Measurements from ENCODE around the gene MSI2. TPM values are rescaled to one million over a fixed set of nuclear protein-coding genes. Genes with fewer than 3 reads are reported as not detected.

The MSI2 gene
- total and polyA plus RNA-seq, 7 donors, result 37.6 to 133 (median 87.1) TPM

- intact Hi-C loops (cut with DNase I), result no loop called here
- H3K27ac ChIP-seq, result no peak overlapping the region
- no peaks in the 10 kb centered on the region for H3K27me3 ChIP-seq (ENCODE audit: insufficient read depth in 3 of 3, low read length in 2 of 3)
- WGBS, 3 donors, result 88 to 93% (median 90%) methylated on average over 6 of the region's 6 CpGs
- DNase-seq (no peak), ATAC-seq (no peak)
- peaks cover 12% of the 10 kb centered on the region for H3K9me3 ChIP-seq
- H3K4me1 ChIP-seq, result peaks cover 8% of the 10 kb centered on the region
- H3K4me3 ChIP-seq, result no peak overlapping the region
- TF ChIP-seq, protein P1, sequence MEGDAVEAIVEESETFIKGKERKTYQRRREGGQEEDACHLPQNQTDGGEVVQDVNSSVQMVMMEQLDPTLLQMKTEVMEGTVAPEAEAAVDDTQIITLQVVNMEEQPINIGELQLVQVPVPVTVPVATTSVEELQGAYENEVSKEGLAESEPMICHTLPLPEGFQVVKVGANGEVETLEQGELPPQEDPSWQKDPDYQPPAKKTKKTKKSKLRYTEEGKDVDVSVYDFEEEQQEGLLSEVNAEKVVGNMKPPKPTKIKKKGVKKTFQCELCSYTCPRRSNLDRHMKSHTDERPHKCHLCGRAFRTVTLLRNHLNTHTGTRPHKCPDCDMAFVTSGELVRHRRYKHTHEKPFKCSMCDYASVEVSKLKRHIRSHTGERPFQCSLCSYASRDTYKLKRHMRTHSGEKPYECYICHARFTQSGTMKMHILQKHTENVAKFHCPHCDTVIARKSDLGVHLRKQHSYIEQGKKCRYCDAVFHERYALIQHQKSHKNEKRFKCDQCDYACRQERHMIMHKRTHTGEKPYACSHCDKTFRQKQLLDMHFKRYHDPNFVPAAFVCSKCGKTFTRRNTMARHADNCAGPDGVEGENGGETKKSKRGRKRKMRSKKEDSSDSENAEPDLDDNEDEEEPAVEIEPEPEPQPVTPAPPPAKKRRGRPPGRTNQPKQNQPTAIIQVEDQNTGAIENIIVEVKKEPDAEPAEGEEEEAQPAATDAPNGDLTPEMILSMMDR (IDR thresholded peaks at IDR 0.05), result no peak
- no peaks in the 10 kb centered on the region for H3K36me3 ChIP-seq (ENCODE audit: insufficient read depth in 1 of 2, low read depth in 1 of 2)
Observed at GRCh38 chr17:57247261-57247660, 9.1 kb upstream of the MSI2 start.

DNA sequence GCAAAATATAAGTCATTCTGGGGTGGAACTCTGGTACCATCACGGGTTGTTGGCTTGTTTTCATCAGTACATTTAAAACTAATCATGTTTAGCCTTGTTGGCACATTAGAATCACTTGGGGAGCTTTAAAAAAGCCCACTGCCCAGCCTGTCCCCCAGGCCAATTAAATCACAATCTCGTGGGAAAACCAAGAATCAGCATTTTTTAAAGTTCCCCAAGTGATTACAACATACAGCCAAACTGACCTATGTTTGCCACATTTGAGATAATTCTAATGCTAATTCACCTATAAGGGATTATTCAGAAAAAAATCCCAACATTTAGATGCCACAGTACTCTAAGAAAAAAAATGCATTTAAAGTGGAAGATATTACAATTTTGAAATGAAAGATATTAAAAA is 8.4 kb upstream of the MSI2 start:
- ATAC-seq (no peak), DNase-seq (no peak)
- Histone ChIP-seq H3K4me3 (no peak overlapping the region), H3K27ac (no peak overlapping the region), H3K27me3 (ENCODE audit: insufficient read depth in 3 of 3, low read length in 2 of 3) (no peaks in the 10 kb centered on the region), H3K9me3 (peaks cover 12% of the 10 kb centered on the region), H3K4me1 (peaks cover 1% of the 10 kb centered on the region), H3K36me3 (ENCODE audit: insufficient read depth in 1 of 2, low read depth in 1 of 2) (no peaks in the 10 kb centered on the region)
- TF ChIP-seq, protein P1 (IDR thresholded peaks at IDR 0.05), result no peak
- intact Hi-C loops (cut with DNase I), result no loop called here
- 61 to 73% (median 70%) methylated on average over 2 of the region's 2 CpGs for WGBS, 3 donors

- Histone ChIP-seq H3K36me3 (ENCODE audit: insufficient read depth in 1 of 2, low read depth in 1 of 2) (no peaks in the 10 kb centered on the region), H3K27ac (no peak overlapping the region), H3K27me3 (ENCODE audit: insufficient read depth in 3 of 3, low read length in 2 of 3) (no peaks in the 10 kb centered on the region), H3K4me3 (no peak overlapping the region), H3K9me3 (peaks cover 12% of the 10 kb centered on the region), H3K4me1 (no peaks in the 10 kb centered on the region)
- intact Hi-C loops (cut with DNase I), result no loop called here
- TF ChIP-seq, protein P1 (IDR thresholded peaks at IDR 0.05), result no peak
- ATAC-seq, result no peak
- DNase-seq, result no peak
- WGBS, 3 donors, result 97 to 100% (median 97%) methylated on average over 1 of the region's 1 CpG
Observed at GRCh38 chr17:57249520-57249919, 6.8 kb upstream of the MSI2 start.

DNA sequence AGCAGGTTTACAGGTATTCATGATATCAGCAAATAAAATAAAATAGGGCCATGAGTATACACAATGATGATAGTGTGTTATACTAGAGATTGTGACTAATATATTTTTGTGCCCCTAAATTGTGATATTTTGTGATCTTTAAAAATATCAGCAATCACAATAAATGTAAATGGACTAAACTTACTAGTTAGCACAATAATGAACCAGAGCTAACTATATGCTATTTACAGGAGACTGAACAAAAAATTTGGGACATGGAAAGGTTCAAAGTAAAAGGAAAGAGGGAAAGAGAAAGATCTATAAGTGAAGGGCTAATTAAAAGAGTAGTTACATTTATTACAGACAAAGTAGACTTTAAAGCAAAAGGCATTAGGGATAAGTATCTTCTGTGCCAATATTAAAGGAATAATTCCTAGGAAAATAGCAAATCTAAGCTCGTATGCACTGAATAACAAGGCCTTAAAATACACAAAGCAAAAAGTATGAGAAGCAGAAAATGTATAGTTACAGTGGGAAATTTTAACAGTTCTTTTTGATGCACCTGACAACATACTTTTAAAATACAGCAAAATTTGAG is 5.0 kb upstream of the MSI2 start:
- DNase-seq (no peak), ATAC-seq (no peak)
- intact Hi-C loops (cut with DNase I), result no loop called here
- H3K27me3 ChIP-seq (ENCODE audit: insufficient read depth in 3 of 3, low read length in 2 of 3), result no peaks in the 10 kb centered on the region
- TF ChIP-seq, protein P1 (IDR thresholded peaks at IDR 0.05), result no peak
- H3K36me3 ChIP-seq (ENCODE audit: insufficient read depth in 1 of 2, low read depth in 1 of 2), result no peaks in the 10 kb centered on the region
- no peak overlapping the region for H3K4me3 ChIP-seq
- H3K4me1 ChIP-seq, result peaks cover 3% of the 10 kb centered on the region
- H3K9me3 ChIP-seq, result peaks cover 12% of the 10 kb centered on the region
- no peak overlapping the region for H3K27ac ChIP-seq
- WGBS, 3 donors, result 94 to 100% (median 98%) methylated on average over 1 of the region's 1 CpG

Measured in psoas muscle (tissue), 8 donors.